Left hindlimb (tissue), 1 donor: ENCODE data around the gene CEP89.
"Not testable (repeated sequence)": the region's sequence is repeated elsewhere in the genome, so short reads cannot be mapped to it uniquely, and the experiment has no call there.

ENCODE experiments used
- DNase-seq: peaks from one replicate; pipeline ENCODE4 v3.0.0-alpha.2; 2018

CEP89 gene

GRCh38 chr19:32890841-32891240 is 80.9 kb downstream of the CEP89 start:
- no peak for DNase-seq

GRCh38 chr19:32890326-32890725 is 81.4 kb downstream of the CEP89 start:
- no peak for DNase-seq

GRCh38 chr19:32889137-32889934 is 82.4 kb downstream of the CEP89 start:
- DNase-seq = no peak

GRCh38 chr19:32887572-32888215 is 84.1 kb downstream of the CEP89 start:
- DNase-seq = no peak

GRCh38 chr19:32886241-32886640 is 85.5 kb downstream of the CEP89 start:
- no peak for DNase-seq

GRCh38 chr19:32885255-32885654 is 86.5 kb downstream of the CEP89 start:
- DNase-seq = not testable (repeated sequence)

- DNase-seq = no peak
Measured at GRCh38 chr19:32881766-32882165, 90.0 kb downstream of the CEP89 start.

- DNase-seq = no peak
Measured at GRCh38 chr19:32880622-32881021, 91.1 kb downstream of the CEP89 start.

- no peak for DNase-seq
Measured at GRCh38 chr19:32879741-32880140, 92.0 kb downstream of the CEP89 start.

- DNase-seq = no peak
Measured at GRCh38 chr19:32878988-32879387, 92.8 kb downstream of the CEP89 start.

GRCh38 chr19:32877977-32878745 is 93.6 kb downstream of the CEP89 start:
- no peak for DNase-seq

GRCh38 chr19:32877323-32877912 is 94.3 kb downstream of the CEP89 start:
- no peak for DNase-seq

- DNase-seq = no peak
Measured at GRCh38 chr19:32876919-32877285, 94.9 kb downstream of the CEP89 start.

GRCh38 chr19:32876236-32876918 is 95.4 kb downstream of the CEP89 start:
- no peak for DNase-seq

- no peak for DNase-seq
Measured at GRCh38 chr19:32875428-32875827, 96.3 kb downstream of the CEP89 start.

- DNase-seq = no peak
Measured at GRCh38 chr19:32874605-32875004, 97.2 kb downstream of the CEP89 start.

GRCh38 chr19:32873247-32873959 is 98.4 kb downstream of the CEP89 start:
- no peak for DNase-seq

- no peak for DNase-seq
Measured at GRCh38 chr19:32872391-32872790, 99.4 kb downstream of the CEP89 start.

GRCh38 chr19:32870981-32871451 is 100.7 kb downstream of the CEP89 start:
- peak; percentile 60 for DNase-seq

- no peak for DNase-seq
Measured at GRCh38 chr19:32869966-32870573, 101.7 kb downstream of the CEP89 start.

- no peak for DNase-seq
Measured at GRCh38 chr19:32869369-32869965, 102.3 kb downstream of the CEP89 start, which contains the start of gene SLC7A9. SLC7A9 (minus strand) TSS chr19:32869767; CDS start chr19:32868534, 1,233 bp downstream.
